Uterine smooth muscle cell (primary cell): ENCODE measurements around the gene DNAJC6. TPM values are rescaled to one million over a fixed set of nuclear protein-coding genes. Genes with fewer than 3 reads are reported as not detected.

ENCODE experiments used
- total RNA-seq: library from RNA; depleted of rRNA; stranded (reverse); fragments of >200 nt; gene quantifications from 2 replicates; pipeline ENCODE4 v1.2.3, GENCODE V29; 2014

The DNAJC6 gene
- total RNA-seq: 0.44 and 0.62 TPM in 2 replicates

DNA sequence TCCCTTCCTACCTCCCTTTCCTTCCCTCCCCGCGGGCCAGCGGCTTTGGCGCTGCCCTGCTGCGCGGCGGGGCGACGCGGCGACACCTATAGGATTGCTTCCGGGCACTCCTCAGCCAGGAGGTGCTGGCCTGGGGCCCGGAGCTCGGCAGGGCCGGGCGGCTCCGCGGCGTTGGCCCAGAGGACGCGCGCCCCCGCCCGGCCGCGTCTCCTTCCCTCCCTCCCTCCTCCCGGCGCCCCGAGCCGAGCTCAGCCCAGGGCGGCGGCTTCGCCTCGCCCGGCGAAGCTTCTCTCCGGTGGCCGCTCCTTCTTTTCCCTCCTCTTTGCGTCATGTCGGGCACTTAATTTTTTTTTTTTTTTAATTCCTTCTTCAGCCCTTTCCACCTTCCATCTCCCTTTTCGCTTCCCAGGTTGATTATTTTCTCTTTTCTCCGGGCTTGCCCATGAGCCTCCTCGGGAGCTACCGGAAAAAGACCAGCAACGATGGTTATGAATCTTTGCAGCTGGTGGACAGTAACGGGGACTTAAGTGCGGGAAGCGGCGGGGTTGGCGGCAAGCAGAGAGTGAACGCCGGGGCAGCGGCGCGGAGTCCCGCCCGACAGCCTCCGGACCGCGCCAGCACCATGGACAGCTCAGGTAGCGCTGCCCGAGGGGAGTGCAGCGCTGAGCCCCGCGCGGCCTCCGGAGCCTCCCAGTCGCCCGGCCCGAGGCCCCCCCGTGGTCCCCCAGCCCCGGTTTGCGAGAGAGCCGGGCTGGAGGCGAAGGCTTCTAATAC, at the start of gene DNAJC6:
DNAJC6 (plus strand) TSS at position 240 of the 774 bp plus-strand sequence; CDS start at position 443, 203 bp downstream.

DNA sequence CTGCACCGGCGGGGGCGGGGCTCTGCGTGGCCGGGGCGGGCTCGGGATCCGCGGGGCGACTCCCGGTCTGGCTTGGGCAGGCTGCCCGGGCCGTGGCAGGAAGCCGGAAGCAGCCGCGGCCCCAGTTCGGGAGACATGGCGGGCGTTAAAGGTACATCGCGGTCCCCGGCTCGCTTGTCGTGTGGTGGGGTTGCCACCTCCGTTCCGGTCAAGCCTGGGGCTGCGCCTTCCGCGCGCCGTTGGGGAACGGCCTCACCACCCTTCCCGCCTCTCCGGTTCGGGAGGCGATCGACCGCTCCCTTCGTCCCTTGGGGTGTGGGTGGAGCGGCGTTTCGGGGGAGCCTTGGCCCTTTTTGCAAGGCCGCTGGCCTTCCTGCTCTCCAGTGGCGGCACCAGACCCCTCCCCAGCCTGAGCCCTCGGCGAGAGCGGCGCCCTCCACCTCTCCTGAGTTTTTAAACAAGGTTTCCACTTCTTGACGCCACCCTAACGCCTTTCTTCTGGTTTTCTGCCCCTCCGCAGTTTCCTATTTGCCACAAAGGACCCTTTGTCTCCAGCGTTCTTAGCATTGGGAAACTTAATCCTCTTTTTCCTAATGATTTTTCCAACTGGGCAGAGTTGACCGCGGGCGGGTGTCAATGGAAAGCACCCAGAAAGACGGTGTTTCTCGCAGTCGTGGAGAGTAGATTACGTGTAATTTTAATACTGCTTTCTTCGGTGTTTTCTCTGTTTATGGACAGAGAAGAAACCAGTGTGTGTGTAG, 111.4 kb downstream of the DNAJC6 start, which contains the start of the genes LEPR and LEPROT:
LEPR (plus strand) TSS at position 79 of the 761 bp plus-strand sequence. CDS start 144,898 bp downstream, outside the sequence.
LEPROT (plus strand) TSS at position 79 of the 761 bp plus-strand sequence; CDS start at position 136, 57 bp downstream.

Other genes with a start within 250 kb of the DNAJC6 start
- 24.2 and 24.6 TPM in 2 replicates for gene AK4, start 161.3 kb upstream of the DNAJC6 start, total RNA-seq
- 9.3 and 20.6 TPM in 2 replicates for gene LEPR, start 111.1 kb downstream of the DNAJC6 start, total RNA-seq
- 37.4 and 47.1 TPM in 2 replicates for gene LEPROT, start 111.1 kb downstream of the DNAJC6 start, total RNA-seq